IMR-90 (cell line): ENCODE results near the gene PPP3CA. TPM values are rescaled to one million over a fixed set of nuclear protein-coding genes. Genes with fewer than 3 reads are reported as not detected.

Source experiments
- ATAC-seq: fragments of 200-7000 bp; cut with Tn5 transposase; 2 replicates; pipeline ENCODE4 v1.9.1; 2020; ENCODE audit warnings: low read depth, mild to moderate bottlenecking, moderate library complexity
- BruUV-seq: library from RNA; stranded (reverse); fragments of 400-500 nt; replicated peaks from 2 replicates; lab custom pipeline; 2021; lab: Mats Ljungman, UMichigan
- CTCF ChIA-PET: fragments of 300-600 bp; formaldehyde crosslinking; extraction: SDS; loops from one replicate; lab custom pipeline; 2021; ENCODE audit warnings: antibody characterized with exemption; lab: Yijun Ruan, JAX
- POLR2A ChIA-PET: fragments of 300-600 bp; sonication (Branson Sonifier 250); formaldehyde crosslinking; loops from one replicate; lab custom pipeline; 2022; ENCODE audit warnings: antibody characterized with exemption; ENCODE audit not compliant: unreplicated experiment; lab: Charles Lee
- DNase-seq: peaks from one replicate; pipeline ENCODE4 v3.0.0; 2013
- H2AFZ ChIP-seq: replicated peaks from 2 replicates; pipeline ENCODE3; 2013; ENCODE audit warnings: low read length, mild to moderate bottlenecking; ENCODE audit not compliant: poor library complexity
- H2AK5ac ChIP-seq: 2 replicates; pipeline ENCODE4 v1.6.1; 2013; ENCODE audit warnings: low read depth, low read length, inconsistent platforms
- H2AK9ac ChIP-seq: replicated peaks from 2 replicates; pipeline ENCODE3; 2013; ENCODE audit warnings: mild to moderate bottlenecking, low read depth, low read length, moderate library complexity; ENCODE audit not compliant: poor library complexity
- H2BK120ac ChIP-seq: 2 replicates; pipeline ENCODE4 v1.6.1; 2013; ENCODE audit warnings: low read depth, low read length, inconsistent platforms
- H2BK15ac ChIP-seq: 3 replicates; pipeline ENCODE4 v1.6.1; 2013; ENCODE audit warnings: low read depth, low read length, inconsistent platforms
- H2BK20ac ChIP-seq: 2 replicates; pipeline ENCODE4 v1.6.1; 2013; ENCODE audit warnings: low read depth, mild to moderate bottlenecking, inconsistent platforms, low read length, moderate library complexity
- H2BK5ac ChIP-seq: 2 replicates; pipeline ENCODE4 v1.6.1; 2013; ENCODE audit warnings: mild to moderate bottlenecking, low read depth, low read length, inconsistent platforms; ENCODE audit not compliant: poor library complexity, severe bottlenecking
- H3K14ac ChIP-seq: replicated peaks from 2 replicates; pipeline ENCODE4 v1.6.1; 2013; ENCODE audit warnings: low read depth, low read length, inconsistent platforms
- H3K18ac ChIP-seq: 2 replicates; pipeline ENCODE4 v1.6.1; 2013; ENCODE audit warnings: low read depth, low read length, control low read depth
- H3K23ac ChIP-seq: 2 replicates; pipeline ENCODE4 v1.6.1; 2013; ENCODE audit warnings: low read depth, low read length, inconsistent platforms
- H3K27ac ChIP-seq: 2 replicates; pipeline ENCODE4 v1.5.1; 2013; ENCODE audit warnings: mild to moderate bottlenecking, control low read depth, low read length; ENCODE audit not compliant: insufficient read depth
- H3K27me3 ChIP-seq: 2 replicates; pipeline ENCODE4 v1.6.1; 2013; ENCODE audit warnings: low read length; ENCODE audit not compliant: control insufficient read depth, insufficient read depth
- H3K36me3 ChIP-seq: 2 replicates; pipeline ENCODE4 v1.6.1; 2013; ENCODE audit warnings: low read length, mixed read lengths; ENCODE audit not compliant: control insufficient read depth, insufficient read depth
- H3K4ac ChIP-seq: 2 replicates; pipeline ENCODE4 v1.6.1; 2013; ENCODE audit warnings: low read depth, low read length, inconsistent platforms
- H3K4me1 ChIP-seq: 2 replicates; pipeline ENCODE4 v1.6.1; 2013; ENCODE audit warnings: low read length, mixed read lengths; ENCODE audit not compliant: control insufficient read depth, insufficient read depth
- H3K4me2 ChIP-seq: 2 replicates; pipeline ENCODE4 v1.6.1; 2013; ENCODE audit warnings: low read depth, mild to moderate bottlenecking, control low read depth, low read length, moderate library complexity
- H3K4me3 ChIP-seq: 2 replicates; pipeline ENCODE4 v1.5.1; 2013; ENCODE audit warnings: low read depth, mild to moderate bottlenecking, control low read depth, low read length, moderate library complexity; ENCODE audit not compliant: insufficient read depth
- H3K56ac ChIP-seq: 2 replicates; pipeline ENCODE4 v1.6.1; 2013; ENCODE audit warnings: low read length, inconsistent platforms; ENCODE audit not compliant: insufficient read depth; ENCODE audit errors: extremely low read depth
- H3K79me1 ChIP-seq, 2 experiments: 2 replicates each; pipeline ENCODE4 v1.6.1; 2013; ENCODE audit warnings: low read length in 2 of 2, inconsistent platforms in 1 of 2, low read depth in 1 of 2
- H3K9ac ChIP-seq: 2 replicates; pipeline ENCODE4 v1.6.1; 2013; ENCODE audit warnings: low read depth, low read length, control low read depth
- H3K9me1 ChIP-seq: 2 replicates; pipeline ENCODE4 v1.6.1; 2013; ENCODE audit warnings: low read length, inconsistent platforms; ENCODE audit not compliant: insufficient read depth
- H3K9me3 ChIP-seq: 2 replicates; pipeline ENCODE4 v1.6.1; 2013; ENCODE audit warnings: low read length; ENCODE audit not compliant: control insufficient read depth, insufficient read depth
- H4K20me1 ChIP-seq: 2 replicates; pipeline ENCODE4 v1.6.1; 2013; ENCODE audit warnings: low read length, inconsistent platforms; ENCODE audit not compliant: insufficient read depth
- H4K5ac ChIP-seq: 2 replicates; pipeline ENCODE4 v1.6.1; 2013; ENCODE audit warnings: mild to moderate bottlenecking, low read depth, low read length, control low read depth
- H4K8ac ChIP-seq, 2 experiments: 2 replicates each; pipeline ENCODE4 v1.6.1; 2013; ENCODE audit warnings: low read depth in 2 of 2, low read length in 2 of 2, control low read depth in 1 of 2, inconsistent platforms in 1 of 2
- H4K91ac ChIP-seq: 2 replicates; pipeline ENCODE4 v1.6.1; 2013; ENCODE audit warnings: low read depth, low read length, inconsistent platforms; ENCODE audit not compliant: insufficient read depth
- BHLHE40 ChIP-seq: fragments of 150-350 bp; IDR thresholded peaks from 2 replicates; pipeline ENCODE4 v1.6.1; 2016; ENCODE audit warnings: mild to moderate bottlenecking, low read depth, low read length
- MAFK ChIP-seq: IDR thresholded peaks from 2 replicates; pipeline ENCODE4 v1.6.1; 2012; ENCODE audit warnings: low read depth, low read length, improper control_type of control experiment
- MAZ ChIP-seq: IDR thresholded peaks from 2 replicates; pipeline ENCODE4 v1.6.1; 2012; ENCODE audit warnings: low read depth, mild to moderate bottlenecking, low read length, improper control_type of control experiment, moderate library complexity, borderline replicate concordance
- WGBS, 2 experiments: methylation state at CpG; one replicate each; pipeline versions ENCODE4 v1.1.5 to v1.1.7; 2013; ENCODE audit warnings: missing lambda C conversion rate in 2 of 2; ENCODE audit not compliant: insufficient read length in 1 of 2; ENCODE audit errors: extremely low coverage in 2 of 2; 5-methylcytosine and 5-hydroxymethylcytosine counted together
- dilution Hi-C: fragments of 300-500 bp; cut with HindIII; formaldehyde crosslinking; loops from one replicate; pipeline ENCODE4 v1.14.3; 2018; ENCODE audit warnings: low sequenced_read_pairs; ENCODE audit not compliant: unreplicated experiment
- in situ Hi-C: fragments of 300-500 bp; cut with MboI; formaldehyde crosslinking; loops from 3 replicates; pipeline ENCODE4 v1.14.3; 2019; ENCODE audit warnings: low sequenced_read_pairs, inconsistent platforms, mixed read lengths
- intact Hi-C: fragments of 100-400 bp; cut with micrococcal nuclease; formaldehyde crosslinking; loops from 2 replicates; pipeline ENCODE4 v1.10.0; 2022
- polyA plus RNA-seq, 3 experiments: library from polyadenylated mRNA; depleted of rRNA; stranded (reverse); fragments of >200 nt; gene quantifications; 2 replicates each; pipeline ENCODE4 v1.2.3, GENCODE V29; 2012; ENCODE audit warnings: low replicate concordance in 1 of 3
- total RNA-seq: library from RNA; depleted of rRNA; stranded (reverse); fragments of >200 nt; gene quantifications from 2 replicates; pipeline ENCODE4 v1.2.3, GENCODE V29; 2012
- TF ChIP-seq, protein P1 (sequence below): fragments of 150-350 bp; IDR thresholded peaks from 2 replicates; pipeline ENCODE4 v1.6.1; 2017; ENCODE audit warnings: mild to moderate bottlenecking, antibody characterized with exemption, low read length, low read depth

Gene PPP3CA
- total and polyA plus RNA-seq, 2 of the 4 experiments (the other 2 are of a cell fraction), result 14.5 to 48.6 TPM

DNA sequence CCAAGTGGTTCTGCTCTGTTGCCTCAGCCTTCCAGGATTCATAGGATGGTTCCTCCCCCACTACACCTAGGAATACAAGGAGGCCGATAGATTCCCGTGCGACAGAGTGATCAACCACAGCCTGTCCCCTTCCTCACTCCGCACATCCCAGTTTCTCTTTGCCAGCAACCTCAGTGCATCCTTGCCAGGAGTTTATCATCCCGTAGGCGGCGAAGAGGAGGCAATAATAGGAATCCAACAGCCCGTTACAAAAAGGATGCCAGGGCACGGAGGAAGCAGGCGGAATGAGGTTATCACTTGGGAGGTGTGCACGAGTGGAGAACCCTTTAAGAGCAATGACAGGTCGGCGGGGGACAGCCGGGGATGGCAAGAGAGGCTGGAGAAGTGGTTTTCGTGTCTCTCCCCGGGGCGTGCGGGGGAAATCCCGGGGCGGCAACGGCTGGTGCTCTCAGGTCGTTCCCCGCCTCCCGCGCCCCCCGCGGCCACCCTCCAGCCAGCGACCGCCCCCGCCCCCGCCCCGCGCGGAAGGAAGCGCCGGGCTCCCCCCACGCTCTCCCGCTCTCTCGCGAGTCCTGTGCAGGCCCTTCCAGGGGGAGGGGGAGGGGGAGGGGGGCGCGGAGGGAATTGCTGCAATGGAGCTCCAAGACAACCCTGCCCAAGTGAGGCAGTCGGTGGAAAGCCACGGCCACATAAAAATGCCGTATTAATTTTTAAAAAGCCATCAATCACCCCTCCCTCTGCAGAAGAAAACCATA, 1.6 kb downstream of the PPP3CA start:
- H2BK15ac ChIP-seq, result peak overlapping the region; percentile 30; the same call in 2 of the 3 replicates
- peak overlapping the region; percentile 88 for H3K9ac ChIP-seq
- TF ChIP-seq, protein P1, sequence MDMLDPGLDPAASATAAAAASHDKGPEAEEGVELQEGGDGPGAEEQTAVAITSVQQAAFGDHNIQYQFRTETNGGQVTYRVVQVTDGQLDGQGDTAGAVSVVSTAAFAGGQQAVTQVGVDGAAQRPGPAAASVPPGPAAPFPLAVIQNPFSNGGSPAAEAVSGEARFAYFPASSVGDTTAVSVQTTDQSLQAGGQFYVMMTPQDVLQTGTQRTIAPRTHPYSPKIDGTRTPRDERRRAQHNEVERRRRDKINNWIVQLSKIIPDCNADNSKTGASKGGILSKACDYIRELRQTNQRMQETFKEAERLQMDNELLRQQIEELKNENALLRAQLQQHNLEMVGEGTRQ, result no peak
- TF ChIP-seq BHLHE40 (no peak), MAFK (no peak), MAZ (peak; percentile 21; the same call in 1 of the 2 replicates)
- ATAC-seq (peak; percentile 13), DNase-seq (peak; percentile 39)
- H3K9me1 ChIP-seq, result peaks cover 11% of the 10 kb centered on the region; the same call in 1 of the 2 replicates
- CTCF ChIA-PET, result interaction anchor here (0.5 kb wide), 1 partner anchor 51 kb away, joined by 4 read pairs; no protein-coding TSS in a partner anchor
- H3K56ac ChIP-seq, result peak overlapping the region; percentile 57
- H3K14ac ChIP-seq, result peak overlapping the region; percentile 78
- peak overlapping the region; percentile 0 for H2BK5ac ChIP-seq
- H3K27ac ChIP-seq, result peak overlapping the region; percentile 89
- in situ Hi-C loops (no loop called here), intact Hi-C loops (loop anchor here (2.0 to 10.0 kb wide), 4 partner anchors 69 to 1351 kb away; no protein-coding TSS in a partner anchor), dilution Hi-C loops (no loop called here)
- H3K79me1 ChIP-seq, result peaks cover 10 to 47% of the 10 kb centered on the region in 2 experiments
- no TSS peak for BruUV-seq
- H4K8ac ChIP-seq, result peak overlapping the region; percentile 8 to 50; a peak in 2 of 4 replicates
- H4K20me1 ChIP-seq, result peaks cover 21% of the 10 kb centered on the region
- POLR2A ChIA-PET, result no interaction called here
- H3K36me3 ChIP-seq, result no peaks in the 10 kb centered on the region
- WGBS, 2 experiments, result 0% methylated on average over 8 of the region's 45 CpGs; no CpG with 5 or more reads in 1 of the 2 experiments
- peaks cover 8% of the 10 kb centered on the region for H3K4me1 ChIP-seq
- no peak overlapping the region for H4K5ac ChIP-seq
- H3K4me3 ChIP-seq, result peak overlapping the region; percentile 94
- peak overlapping the region; percentile 32; the same call in 1 of the 2 replicates for H3K18ac ChIP-seq
- H4K91ac ChIP-seq, result peak overlapping the region; percentile 3; the same call in 1 of the 2 replicates
- peak overlapping the region; percentile 20; the same call in 1 of the 2 replicates for H2BK120ac ChIP-seq
- peak overlapping the region; percentile 88 for H2AFZ ChIP-seq
- H2AK9ac ChIP-seq, result peak overlapping the region; percentile 60
- no peak overlapping the region for H2BK20ac ChIP-seq
- peak overlapping the region; percentile 75 for H2AK5ac ChIP-seq
- H3K4ac ChIP-seq, result peak overlapping the region; percentile 32; the same call in 1 of the 2 replicates
- H3K27me3 ChIP-seq, result no peaks in the 10 kb centered on the region
- peak overlapping the region; percentile 79 for H3K4me2 ChIP-seq
- peak overlapping the region; percentile 18 for H3K23ac ChIP-seq
- H3K9me3 ChIP-seq, result no peaks in the 10 kb centered on the region
